Mucosa of descending colon (tissue), 3 donors: ENCODE measurements around the gene TEX36. TPM values are rescaled to one million over a fixed set of nuclear protein-coding genes. Genes with fewer than 3 reads are reported as not detected.

Source experiments
- ATAC-seq: fragments of 200-7000 bp; cut with Tn5 transposase; one replicate; pipeline ENCODE4 v1.9.1; 2020; ENCODE audit warnings: mild to moderate bottlenecking, moderate library complexity
- DNase-seq, 3 donors: peaks; one replicate each; pipeline ENCODE4 v3.0.0-alpha.2; 2020
- H3K36me3 ChIP-seq: fragments of 200-600 bp; one replicate; pipeline ENCODE4 v1.8.0; 2021; ENCODE audit warnings: low read depth, mild to moderate bottlenecking
- H3K4me1 ChIP-seq: fragments of 200-600 bp; one replicate; pipeline ENCODE4 v1.8.0; 2021; ENCODE audit warnings: low read depth, mild to moderate bottlenecking
- H3K4me3 ChIP-seq: fragments of 200-600 bp; one replicate; pipeline ENCODE4 v1.8.0; 2021; ENCODE audit warnings: mild to moderate bottlenecking
- H3K9me3 ChIP-seq: fragments of 200-600 bp; one replicate; pipeline ENCODE4 v1.8.0; 2021; ENCODE audit warnings: mild to moderate bottlenecking
- CTCF ChIP-seq: fragments of 200-600 bp; IDR thresholded peaks from one replicate; pipeline ENCODE4 v1.8.0; 2022; ENCODE audit warnings: antibody characterized with exemption, mild to moderate bottlenecking
- intact Hi-C, 2 donors: fragments of 100-400 bp; cut with DNase I in 1 of 2; cut with micrococcal nuclease in 1 of 2; formaldehyde crosslinking; loops; one replicate each; pipeline versions ENCODE4 v1.11.0 to v1.11.1; 2022; cut with DNase I, micrococcal nuclease
- total RNA-seq, 3 donors: library from RNA; stranded (reverse); fragmentation: NEBNext Ultra II Directional in 2 of 3; extraction: Animal tissue kit (Norgen Biotek cat#: 25700) in 2 of 3; gene quantifications; one replicate each; pipeline versions ENCODE4 v1.2.1 to v1.2.4, GENCODE V29; 2021 to 2023
- donor health status: DM: no; HTN: no; CAD: no; lungs with moderate emphysema.
- donor health status: DM: no; HTN: no; CAD: no.
- donor health status: DM: no; HTN: yes; CAD: no.

Gene TEX36
- total RNA-seq, 3 donors from 2014 or later = not detected

- no peak for TF ChIP-seq CTCF
- Histone ChIP-seq H3K9me3 (peaks cover 11% of the 10 kb centered on the region), H3K36me3 (no peaks in the 10 kb centered on the region), H3K4me1 (no peaks in the 10 kb centered on the region), H3K4me3 (no peak overlapping the region)
- no peak for ATAC-seq
- no peak for DNase-seq
- intact Hi-C loops = no loop called here
These were observed 36.7 kb downstream of the TEX36 start for GRCh38 chr10:125646311-125646710.

DNA sequence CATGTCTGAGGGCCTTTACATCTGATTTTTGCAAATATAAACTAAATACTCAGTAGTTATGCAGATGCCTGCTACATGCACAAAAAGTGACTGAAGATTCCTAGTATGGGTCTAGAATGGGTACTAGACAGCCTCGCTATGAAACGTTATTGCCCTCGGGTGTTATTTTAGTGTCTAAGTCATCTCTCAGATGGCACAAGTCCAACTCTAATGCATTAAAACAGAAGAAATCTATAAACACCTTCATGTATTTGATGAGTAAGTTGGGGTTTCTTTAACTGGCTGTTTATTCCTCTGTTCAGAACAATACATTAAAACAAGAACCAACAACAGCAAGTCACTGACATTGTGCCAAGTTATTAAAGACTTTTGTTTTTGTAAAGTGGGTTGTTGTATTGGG is 41.6 kb downstream of the TEX36 start:
- no peak for DNase-seq
- no peaks in the 10 kb centered on the region for H3K36me3 ChIP-seq
- TF ChIP-seq CTCF = no peak
- no peak for ATAC-seq
- H3K4me3 ChIP-seq = no peak overlapping the region
- H3K9me3 ChIP-seq = no peaks in the 10 kb centered on the region
- intact Hi-C loops = no loop called here
- no peaks in the 10 kb centered on the region for H3K4me1 ChIP-seq

DNA sequence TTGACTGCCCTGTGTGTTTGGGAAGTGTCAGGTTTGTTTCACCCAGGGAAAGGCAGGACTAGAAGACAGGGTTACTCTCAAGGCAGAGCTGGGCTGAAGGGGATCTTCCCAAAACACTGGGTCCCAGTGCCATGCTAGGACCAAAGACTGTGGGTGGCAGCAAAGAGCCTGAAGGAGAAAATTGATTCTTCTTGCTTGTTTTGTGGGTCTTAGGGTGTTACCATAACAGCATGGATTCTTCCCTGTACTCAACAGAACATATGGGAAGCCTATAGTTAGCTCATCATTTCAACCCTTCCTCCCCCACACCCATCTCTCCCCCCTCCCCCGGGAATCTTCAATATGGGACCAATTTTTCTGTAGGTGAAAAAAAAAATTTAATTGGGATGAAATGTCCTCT is 42.3 kb downstream of the TEX36 start:
- intact Hi-C loops = no loop called here
- DNase-seq (no peak), ATAC-seq (no peak)
- Histone ChIP-seq H3K4me3 (no peak overlapping the region), H3K36me3 (no peaks in the 10 kb centered on the region), H3K4me1 (no peaks in the 10 kb centered on the region), H3K9me3 (no peaks in the 10 kb centered on the region)
- no peak for TF ChIP-seq CTCF

DNA sequence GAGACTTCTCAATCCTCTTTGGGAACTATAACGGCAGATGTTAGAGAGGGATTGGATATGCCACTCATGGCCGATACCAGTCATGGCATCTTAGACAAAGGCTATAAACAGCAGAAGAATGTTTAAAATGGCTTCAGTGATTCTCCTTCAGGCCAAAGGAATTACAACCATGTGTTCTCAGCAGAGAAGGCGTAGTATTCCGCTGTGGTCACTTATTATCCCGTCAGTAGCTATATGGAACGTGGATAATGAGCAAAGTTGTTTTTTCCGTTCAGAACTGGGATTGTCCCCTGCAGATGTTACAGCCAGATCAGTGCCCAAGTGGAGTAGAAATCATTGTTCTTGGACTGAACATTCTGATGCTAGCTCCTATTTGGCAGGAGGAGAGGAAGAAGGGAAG is 43.1 kb downstream of the TEX36 start:
- no peak for ATAC-seq
- no peaks in the 10 kb centered on the region for H3K4me1 ChIP-seq
- TF ChIP-seq CTCF = no peak
- no peaks in the 10 kb centered on the region for H3K9me3 ChIP-seq
- H3K4me3 ChIP-seq = no peak overlapping the region
- intact Hi-C loops = no loop called here
- no peak for DNase-seq
- no peaks in the 10 kb centered on the region for H3K36me3 ChIP-seq

- intact Hi-C loops = no loop called here
- no peak for ATAC-seq
- no peak for DNase-seq
- Histone ChIP-seq H3K4me1 (no peaks in the 10 kb centered on the region), H3K4me3 (no peak overlapping the region), H3K9me3 (no peaks in the 10 kb centered on the region), H3K36me3 (no peaks in the 10 kb centered on the region)
- no peak for TF ChIP-seq CTCF
These were observed 44.4 kb downstream of the TEX36 start for GRCh38 chr10:125638555-125638954.

- H3K9me3 ChIP-seq = no peaks in the 10 kb centered on the region
- DNase-seq (no peak), ATAC-seq (no peak)
- intact Hi-C loops = no loop called here
- no peaks in the 10 kb centered on the region for H3K4me1 ChIP-seq
- no peaks in the 10 kb centered on the region for H3K36me3 ChIP-seq
- H3K4me3 ChIP-seq = no peak overlapping the region
- no peak for TF ChIP-seq CTCF
These were observed 45.5 kb downstream of the TEX36 start for GRCh38 chr10:125637496-125637895.
